ENCODE results near the gene NUP210.

The NUP210 gene

GRCh38 chr3:13411186-13411860 is 8.8 kb downstream of the NUP210 start:
- DNase-seq (ENCODE audit: low read depth): no peak
- H3K4me3 ChIP-seq (ENCODE audit: low read depth, low read length): no peak overlapping the region
- TF ChIP-seq, protein P1, sequence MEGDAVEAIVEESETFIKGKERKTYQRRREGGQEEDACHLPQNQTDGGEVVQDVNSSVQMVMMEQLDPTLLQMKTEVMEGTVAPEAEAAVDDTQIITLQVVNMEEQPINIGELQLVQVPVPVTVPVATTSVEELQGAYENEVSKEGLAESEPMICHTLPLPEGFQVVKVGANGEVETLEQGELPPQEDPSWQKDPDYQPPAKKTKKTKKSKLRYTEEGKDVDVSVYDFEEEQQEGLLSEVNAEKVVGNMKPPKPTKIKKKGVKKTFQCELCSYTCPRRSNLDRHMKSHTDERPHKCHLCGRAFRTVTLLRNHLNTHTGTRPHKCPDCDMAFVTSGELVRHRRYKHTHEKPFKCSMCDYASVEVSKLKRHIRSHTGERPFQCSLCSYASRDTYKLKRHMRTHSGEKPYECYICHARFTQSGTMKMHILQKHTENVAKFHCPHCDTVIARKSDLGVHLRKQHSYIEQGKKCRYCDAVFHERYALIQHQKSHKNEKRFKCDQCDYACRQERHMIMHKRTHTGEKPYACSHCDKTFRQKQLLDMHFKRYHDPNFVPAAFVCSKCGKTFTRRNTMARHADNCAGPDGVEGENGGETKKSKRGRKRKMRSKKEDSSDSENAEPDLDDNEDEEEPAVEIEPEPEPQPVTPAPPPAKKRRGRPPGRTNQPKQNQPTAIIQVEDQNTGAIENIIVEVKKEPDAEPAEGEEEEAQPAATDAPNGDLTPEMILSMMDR (IDR thresholded peaks at IDR 0.05; ENCODE audit: insufficient read depth, low read depth, low read length, missing control alignments): no peak

- TF ChIP-seq, protein P1 (IDR thresholded peaks at IDR 0.05; ENCODE audit: insufficient read depth, low read depth, low read length, missing control alignments): no peak
- no peak overlapping the region for H3K4me3 ChIP-seq (ENCODE audit: low read depth, low read length)
- DNase-seq (ENCODE audit: low read depth): no peak
Measured at GRCh38 chr3:13408890-13409289, 11.2 kb downstream of the NUP210 start.

- DNase-seq (ENCODE audit: low read depth): no peak
- H3K4me3 ChIP-seq (ENCODE audit: low read depth, low read length): no peak overlapping the region
- TF ChIP-seq, protein P1 (IDR thresholded peaks at IDR 0.05; ENCODE audit: insufficient read depth, low read depth, low read length, missing control alignments): no peak
Measured at GRCh38 chr3:13407926-13408325, 12.2 kb downstream of the NUP210 start.

DNA sequence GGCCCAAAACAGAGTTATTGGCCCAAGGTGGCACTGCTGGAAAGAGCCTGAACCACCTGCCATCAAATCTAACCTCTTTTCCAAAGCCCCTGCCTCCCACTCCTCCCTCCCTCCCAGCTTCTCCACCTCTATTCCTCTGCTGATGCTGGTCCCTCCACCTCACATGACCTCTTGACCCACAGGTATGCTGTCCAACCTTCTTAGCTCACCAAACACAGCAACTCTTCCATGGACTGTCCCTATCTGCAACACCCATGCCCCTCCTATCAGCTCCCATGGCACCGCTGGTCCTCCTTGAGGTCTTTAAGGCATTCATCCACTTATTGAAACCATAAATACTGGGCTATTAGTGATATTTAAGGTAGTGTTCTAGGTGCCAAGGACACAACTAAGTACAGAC is 12.6 kb downstream of the NUP210 start:
- no peak for DNase-seq (ENCODE audit: low read depth)
- H3K4me3 ChIP-seq (ENCODE audit: low read depth, low read length): no peak overlapping the region
- TF ChIP-seq, protein P1 (IDR thresholded peaks at IDR 0.05; ENCODE audit: insufficient read depth, low read depth, low read length, missing control alignments): no peak

GRCh38 chr3:13406190-13406589 is 13.9 kb downstream of the NUP210 start:
- TF ChIP-seq, protein P1 (IDR thresholded peaks at IDR 0.05; ENCODE audit: insufficient read depth, low read depth, low read length, missing control alignments): no peak
- no peak overlapping the region for H3K4me3 ChIP-seq (ENCODE audit: low read depth, low read length)
- no peak for DNase-seq (ENCODE audit: low read depth)

DNA sequence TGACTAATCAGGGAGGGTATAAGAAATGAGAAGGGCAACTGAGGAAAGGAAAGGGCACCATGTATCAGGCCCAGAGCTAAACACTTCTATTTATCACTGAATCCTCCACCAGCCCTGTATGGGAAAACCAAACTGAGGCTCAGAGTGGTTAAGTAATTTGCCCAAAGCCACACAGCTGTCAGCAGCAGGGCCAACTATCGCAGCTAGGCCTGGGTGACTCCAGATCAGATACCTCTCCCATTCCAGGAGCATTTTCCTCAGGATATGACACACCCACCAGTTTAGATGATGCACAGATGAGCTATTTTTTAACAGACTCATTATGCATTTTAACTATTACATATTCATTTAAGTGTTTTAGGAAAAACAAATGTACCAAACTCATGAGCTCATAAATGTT is 14.5 kb downstream of the NUP210 start:
- no peak overlapping the region for H3K4me3 ChIP-seq (ENCODE audit: low read depth, low read length)
- DNase-seq (ENCODE audit: low read depth): no peak
- TF ChIP-seq, protein P1 (IDR thresholded peaks at IDR 0.05; ENCODE audit: insufficient read depth, low read depth, low read length, missing control alignments): no peak

All from GM12865 (cell line).